ENCODE data around the gene DLG3. TPM values are rescaled to one million over a fixed set of nuclear protein-coding genes. Genes with fewer than 3 reads are reported as not detected.
A peak's percentile ranks its signal among the peaks of the same experiment; 100 is the strongest.

The DLG3 gene
- total RNA-seq, 1 experiment from 2014 or later, result 71.2 TPM

DNA sequence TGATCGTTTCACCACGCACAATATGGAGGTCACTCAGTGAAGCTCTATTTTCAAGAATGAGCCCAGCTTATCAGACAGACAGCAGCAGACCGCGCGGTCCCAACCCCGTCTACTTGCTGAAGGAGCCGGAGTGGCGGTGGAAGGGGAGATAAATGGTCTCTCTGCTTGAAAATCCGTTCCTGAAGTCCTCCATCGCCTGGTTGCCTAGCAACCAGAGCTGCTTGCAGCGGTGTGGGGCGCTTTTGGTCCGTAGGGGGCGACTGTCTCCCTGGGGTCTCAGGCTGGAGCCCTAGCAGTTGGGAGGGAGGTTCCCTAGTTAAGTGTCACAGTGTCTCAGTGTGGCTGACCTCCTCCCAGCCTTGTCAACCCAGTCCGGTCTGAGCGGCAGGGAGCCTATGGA lies 8.3 kb upstream of the DLG3 start:
- Histone ChIP-seq H3K79me1 (ENCODE audit: insufficient read depth, low read depth, low read length, poor library complexity, severe bottlenecking) (no peaks in the 10 kb centered on the region), H3K27me3 (ENCODE audit: insufficient read depth, low read length) (no peaks in the 10 kb centered on the region), H3K4ac (ENCODE audit: low read depth, low read length) (no peak overlapping the region), H3K4me1 (ENCODE audit: insufficient read depth, low read length) (no peaks in the 10 kb centered on the region; the same call in 1 of the 2 replicates), H3K23me2 (ENCODE audit: insufficient read length, low read depth, low read length, poor library complexity, severe bottlenecking) (peaks cover 10% of the 10 kb centered on the region), H4K91ac (ENCODE audit: insufficient read length, low read depth, low read length) (no peak overlapping the region), H3K9me3 (ENCODE audit: control insufficient read depth, low read depth, low read length) (peaks cover 32% of the 10 kb centered on the region), H3K56ac (ENCODE audit: insufficient read length, low read depth, low read length) (no peak overlapping the region), H3K23ac (ENCODE audit: insufficient read length, low read depth, low read length) (no peak overlapping the region), H2BK12ac (ENCODE audit: insufficient read length, low read depth, low read length) (no peak overlapping the region), H2BK120ac (ENCODE audit: low read depth, low read length, poor library complexity, severe bottlenecking) (no peak overlapping the region), H3T11ph (ENCODE audit: low read length) (no peak overlapping the region), H3K27ac (ENCODE audit: insufficient read length, low read depth, low read length) (no peak overlapping the region), H2BK5ac (ENCODE audit: insufficient read length, low read length) (no peak overlapping the region), H3K4me2 (ENCODE audit: insufficient read depth, insufficient read length, low read length) (no peak overlapping the region), H4K20me1 (ENCODE audit: control insufficient read depth, insufficient read depth, insufficient read length) (no peaks in the 10 kb centered on the region), H3K18ac (ENCODE audit: insufficient read length, low read depth, low read length) (no peak overlapping the region), H4K8ac (replicated peaks; ENCODE audit: insufficient read length, low read depth, low read length) (no peak overlapping the region), H3K79me2 (ENCODE audit: insufficient read depth, low read length) (no peaks in the 10 kb centered on the region), H2BK20ac (ENCODE audit: low read depth, low read length, poor library complexity, severe bottlenecking) (no peak overlapping the region), H2AK5ac (ENCODE audit: insufficient read length, low read length) (no peak overlapping the region), H3K14ac (ENCODE audit: insufficient read depth, low read length) (no peak overlapping the region), H2AFZ (ENCODE audit: low read length) (no peak overlapping the region), H4K5ac (ENCODE audit: insufficient read length, low read depth, low read length) (no peak overlapping the region), H3K9ac (ENCODE audit: extremely low read depth, insufficient read length, low read length) (no peak overlapping the region), H2BK15ac (ENCODE audit: low read depth, low read length) (no peak overlapping the region)
- H3K27ac Mint-ChIP-seq, result no peak overlapping the region
- WGBS (ENCODE audit: extremely low coverage, insufficient read length, low lambda C conversion rate), result no CpG with 5 or more reads among the region's 16 CpGs
- H3K27me3 Mint-ChIP-seq (ENCODE audit: low read depth), result peaks cover 5% of the 10 kb centered on the region
- H3K4me3 Mint-ChIP-seq, result peak overlapping the region in 1 of 2 experiments; percentile 71; a peak in 3 of 5 replicates
- peaks cover 71 to 77% of the 10 kb centered on the region in 2 experiments for H3K9me3 Mint-ChIP-seq
- peak; percentile 72 for DNase-seq
- TF ChIP-seq, protein P1, sequence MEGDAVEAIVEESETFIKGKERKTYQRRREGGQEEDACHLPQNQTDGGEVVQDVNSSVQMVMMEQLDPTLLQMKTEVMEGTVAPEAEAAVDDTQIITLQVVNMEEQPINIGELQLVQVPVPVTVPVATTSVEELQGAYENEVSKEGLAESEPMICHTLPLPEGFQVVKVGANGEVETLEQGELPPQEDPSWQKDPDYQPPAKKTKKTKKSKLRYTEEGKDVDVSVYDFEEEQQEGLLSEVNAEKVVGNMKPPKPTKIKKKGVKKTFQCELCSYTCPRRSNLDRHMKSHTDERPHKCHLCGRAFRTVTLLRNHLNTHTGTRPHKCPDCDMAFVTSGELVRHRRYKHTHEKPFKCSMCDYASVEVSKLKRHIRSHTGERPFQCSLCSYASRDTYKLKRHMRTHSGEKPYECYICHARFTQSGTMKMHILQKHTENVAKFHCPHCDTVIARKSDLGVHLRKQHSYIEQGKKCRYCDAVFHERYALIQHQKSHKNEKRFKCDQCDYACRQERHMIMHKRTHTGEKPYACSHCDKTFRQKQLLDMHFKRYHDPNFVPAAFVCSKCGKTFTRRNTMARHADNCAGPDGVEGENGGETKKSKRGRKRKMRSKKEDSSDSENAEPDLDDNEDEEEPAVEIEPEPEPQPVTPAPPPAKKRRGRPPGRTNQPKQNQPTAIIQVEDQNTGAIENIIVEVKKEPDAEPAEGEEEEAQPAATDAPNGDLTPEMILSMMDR (conservative IDR thresholded peaks at IDR 0.05), result peak; percentile 59; the same call in 2 of the 3 replicates
- peaks cover 0 to 13% (median 5%) of the 10 kb centered on the region in 3 experiments; a peak in 4 of 7 replicates for H3K36me3 Mint-ChIP-seq (ENCODE audit: insufficient read depth in 1 of 3, low read depth in 3 of 3)
- peaks cover 15 to 23% of the 10 kb centered on the region in 2 experiments for H3K4me1 Mint-ChIP-seq

Data from H9 (cell line).